HepG2 (cell line): ENCODE results near the gene BARX2. TPM values are rescaled to one million over a fixed set of nuclear protein-coding genes. Genes with fewer than 3 reads are reported as not detected.

Experiments
- ATAC-seq: fragments of 200-7000 bp; cut with Tn5 transposase; 3 replicates; pipeline ENCODE4 v1.9.1; 2020; ENCODE audit warnings: mild to moderate bottlenecking, moderate library complexity
- BruUV-seq: library from RNA; stranded (reverse); fragments of 400-500 nt; replicated peaks from 2 replicates; lab custom pipeline; 2021; lab: Mats Ljungman, UMichigan
- CTCF ChIA-PET: fragments of 300-600 bp; formaldehyde crosslinking; extraction: SDS; loops from one replicate; lab custom pipeline; 2021; ENCODE audit warnings: low total read pairs, inconsistent platforms, low intra/inter-chr PET ratio; lab: Yijun Ruan, JAX
- POLR2A ChIA-PET: fragments of 350-600 bp; sonication (Branson Sonifier 250); formaldehyde crosslinking; loops from one replicate; lab custom pipeline; 2020; ENCODE audit warnings: antibody characterized with exemption, inconsistent platforms; lab: Yijun Ruan, JAX
- DNase-seq: peaks from one replicate; pipeline ENCODE4 v3.0.0-alpha.2; 2015; ENCODE audit warnings: low spot score
- FAIRE-seq: peaks from 3 replicates; lab custom pipeline; 2011; peaks lifted over from hg19 to GRCh38; lab: Jason Lieb, UNC
- H2AFZ ChIP-seq: one replicate; pipeline ENCODE4 v1.6.1; 2011; ENCODE audit warnings: low read length, inconsistent platforms
- H3K27ac ChIP-seq: fragments of 300-600 bp; 3 replicates; pipeline ENCODE4 v1.8.0; 2011; ENCODE audit warnings: mixed run types, mild to moderate bottlenecking, mixed read lengths, low read length, inconsistent platforms; ENCODE audit not compliant: insufficient read depth; ENCODE audit errors: extremely low read length
- H3K27me3 ChIP-seq, 2 experiments: fragments of 200-600 bp in 1 of 2; 2 replicates in 1 of 2; 3 replicates in 1 of 2; pipeline versions ENCODE4 v1.6.0 to v1.8.0; 2011; ENCODE audit warnings: low read length in 2 of 2, mild to moderate bottlenecking in 2 of 2, moderate library complexity in 2 of 2, inconsistent platforms in 1 of 2; ENCODE audit not compliant: insufficient read depth in 2 of 2, control insufficient read depth in 1 of 2
- H3K36me3 ChIP-seq, 2 experiments: fragments of 200-600 bp in 1 of 2; replicated peaks in 1 of 2; 2 replicates in 1 of 2; 3 replicates in 1 of 2; pipeline versions ENCODE4 v1.5.1 to v1.8.0; 2011; ENCODE audit warnings: low read length in 2 of 2, inconsistent platforms in 1 of 2; ENCODE audit not compliant: insufficient read depth in 2 of 2, control insufficient read depth in 1 of 2
- H3K4me1 ChIP-seq: 2 replicates; pipeline ENCODE4 v1.5.1; 2012; ENCODE audit warnings: low read length, inconsistent platforms; ENCODE audit not compliant: insufficient read depth
- H3K4me2 ChIP-seq: 2 replicates; pipeline ENCODE4 v1.6.0; 2011; ENCODE audit warnings: low read depth, low read length, inconsistent platforms
- H3K4me3 ChIP-seq, 3 experiments: fragments of 200-600 bp in 1 of 3; sonication (generic), shearing (Covaris generic) in 1 of 3; replicated peaks in 1 of 3; 2 replicates each; pipeline ENCODE4 v1.5.1; 2011 to 2016; ENCODE audit warnings: low read length in 3 of 3, inconsistent platforms in 2 of 3, low read depth in 2 of 3, mild to moderate bottlenecking in 2 of 3, control low read depth in 1 of 3, mixed read lengths in 1 of 3; ENCODE audit not compliant: insufficient read depth in 1 of 3
- H3K79me2 ChIP-seq: one replicate; pipeline ENCODE4 v1.6.1; 2011; ENCODE audit warnings: low read length, inconsistent platforms; ENCODE audit not compliant: insufficient read depth
- H3K9ac ChIP-seq: 2 replicates; pipeline ENCODE4 v1.6.0; 2011; ENCODE audit warnings: mild to moderate bottlenecking, low read depth, low read length, inconsistent platforms; ENCODE audit not compliant: insufficient read depth
- H3K9me3 ChIP-seq: 2 replicates; pipeline ENCODE4 v1.5.1; 2012; ENCODE audit warnings: mild to moderate bottlenecking, low read length
- H4K20me1 ChIP-seq: 2 replicates; pipeline ENCODE4 v1.6.0; 2011; ENCODE audit warnings: inconsistent platforms, mild to moderate bottlenecking, low read length, moderate library complexity; ENCODE audit not compliant: insufficient read depth
- AKAP8 ChIP-seq: sonication (generic); formaldehyde crosslinking; IDR thresholded peaks from 2 replicates; pipeline ENCODE4 v1.5.1; 2020; ENCODE audit warnings: mild to moderate bottlenecking, missing genetic modification reagents
- CTCF ChIP-seq: sonication (generic); formaldehyde crosslinking; IDR thresholded peaks from 2 replicates; pipeline ENCODE4 v1.5.0; 2020; ENCODE audit warnings: mild to moderate bottlenecking, missing genetic modification reagents, moderate library complexity
- FOSL2 ChIP-seq: sonication (generic); formaldehyde crosslinking; IDR thresholded peaks from 2 replicates; pipeline ENCODE4 v1.4.0; 2020; ENCODE audit warnings: missing genetic modification reagents
- FOXA1 ChIP-seq, 2 experiments: fragments of 450-650 bp in 1 of 2; sonication (generic) in 1 of 2; formaldehyde crosslinking in 1 of 2; IDR thresholded peaks; 2 replicates each; pipeline versions ENCODE4 v1.4.0 to v1.6.1; 2016 to 2020; ENCODE audit warnings: missing genetic modification reagents in 1 of 2
- HDAC2 ChIP-seq: sonication (generic); formaldehyde crosslinking; IDR thresholded peaks from 2 replicates; pipeline ENCODE4 v1.4.0; 2020; ENCODE audit warnings: missing genetic modification reagents
- KLF15 ChIP-seq: sonication (generic); formaldehyde crosslinking; IDR thresholded peaks from 2 replicates; pipeline ENCODE4 v1.8.1; 2023; ENCODE audit warnings: borderline replicate concordance, mild to moderate bottlenecking, inconsistent platforms, missing genetic modification reagents, mixed read lengths
- MAX ChIP-seq: IDR thresholded peaks from 2 replicates; pipeline ENCODE4 v1.6.1; 2012; ENCODE audit warnings: inconsistent platforms
- NR1H2 ChIP-seq: sonication (generic); formaldehyde crosslinking; IDR thresholded peaks from 2 replicates; pipeline ENCODE4 v1.8.1; 2022; ENCODE audit warnings: low read depth, missing genetic modification reagents, borderline replicate concordance
- PBX2 ChIP-seq: IDR thresholded peaks from 2 replicates; pipeline ENCODE4 v1.6.1; 2016; ENCODE audit warnings: control low read depth
- PBX3 ChIP-seq: sonication (generic); formaldehyde crosslinking; IDR thresholded peaks from 2 replicates; pipeline ENCODE4 v1.8.1; 2023; ENCODE audit warnings: missing genetic modification reagents, inconsistent platforms, borderline replicate concordance
- SALL1 ChIP-seq: sonication (generic); formaldehyde crosslinking; IDR thresholded peaks from 2 replicates; pipeline ENCODE4 v1.8.0; 2022; ENCODE audit warnings: mild to moderate bottlenecking, missing genetic modification reagents
- SAP130 ChIP-seq: IDR thresholded peaks from 2 replicates; pipeline ENCODE4 v1.6.1; 2016; ENCODE audit warnings: low read depth
- SMAD1 ChIP-seq: sonication (generic); formaldehyde crosslinking; IDR thresholded peaks from 2 replicates; pipeline ENCODE4 v1.4.0; 2020; ENCODE audit warnings: missing genetic modification reagents, low read depth, mild to moderate bottlenecking, borderline replicate concordance
- SMC3 ChIP-seq: IDR thresholded peaks from 2 replicates; pipeline ENCODE4 v1.6.1; 2011; ENCODE audit warnings: low read length, improper control_type of control experiment
- SOX13 ChIP-seq, 3 experiments: fragments of 450-650 bp in 1 of 3; sonication (generic) in 1 of 3; formaldehyde crosslinking in 1 of 3; IDR thresholded peaks in 2 of 3; conservative IDR thresholded peaks in 1 of 3; 2 replicates each; pipeline versions ENCODE4 v1.5.0 to v1.6.1; 2016 to 2020; ENCODE audit warnings: antibody characterized with exemption in 1 of 3, mild to moderate bottlenecking in 1 of 3, missing compliant biosample characterization in 1 of 3, missing genetic modification reagents in 1 of 3, moderate library complexity in 1 of 3
- SOX6 ChIP-seq, 2 experiments: fragments of 450-650 bp in 1 of 2; sonication (generic) in 1 of 2; formaldehyde crosslinking in 1 of 2; IDR thresholded peaks; 2 replicates each; pipeline versions ENCODE4 v1.4.0 to v1.6.1; 2017 to 2020; ENCODE audit warnings: antibody characterized with exemption in 1 of 2, mild to moderate bottlenecking in 1 of 2, missing genetic modification reagents in 1 of 2
- TOPORS ChIP-seq: sonication (generic); formaldehyde crosslinking; IDR thresholded peaks from 2 replicates; pipeline ENCODE4 v1.8.0; 2023; ENCODE audit warnings: mild to moderate bottlenecking, missing genetic modification reagents
- XRCC5 ChIP-seq: fragments of 200-400 bp; formaldehyde crosslinking; optimal IDR thresholded peaks from 2 replicates; pipeline ENCODE3; 2017; ENCODE audit warnings: mild to moderate bottlenecking, low read length
- ZBTB20 ChIP-seq: sonication (generic); formaldehyde crosslinking; IDR thresholded peaks from 2 replicates; pipeline ENCODE4 v1.8.1; 2023; ENCODE audit warnings: missing genetic modification reagents, low read depth, mild to moderate bottlenecking, borderline replicate concordance
- ZBTB3 ChIP-seq: sonication (generic); formaldehyde crosslinking; IDR thresholded peaks from 2 replicates; pipeline ENCODE4 v1.4.0; 2020; ENCODE audit warnings: low read depth, mild to moderate bottlenecking, moderate library complexity, missing genetic modification reagents, borderline replicate concordance
- WGBS: methylation state at CpG from one replicate; pipeline ENCODE4 v1.1.6; 2017; ENCODE audit warnings: low lambda C conversion rate; 5-methylcytosine and 5-hydroxymethylcytosine counted together
- in situ Hi-C: cut with HindIII; loops from 2 replicates; pipeline ENCODE4 v1.10.0; 2017; ENCODE audit warnings: low pct_unique_long_range_greater_than_20kb; ENCODE audit not compliant: extremely low pct_ligation_motif_present
- intact Hi-C: fragments of 100-400 bp; cut with micrococcal nuclease; formaldehyde crosslinking; loops from one replicate; pipeline ENCODE4 v1.10.0; 2022; ENCODE audit not compliant: unreplicated experiment
- polyA plus RNA-seq, 8 experiments: library from polyadenylated mRNA; depleted of rRNA in 3 of 8; stranded (reverse) in 7 of 8; unstranded in 1 of 8; fragments of >200 nt; fragmentation: Illumina TruSeq in 4 of 8; extraction: Trizol in 4 of 8; gene quantifications; 2 replicates each; pipeline versions ENCODE4 v1.2.1 to v1.2.3, GENCODE V29; 2011 to 2016; ENCODE audit warnings: low read depth in 4 of 8, missing spikeins in 1 of 8, mixed read lengths in 1 of 8; ENCODE audit not compliant: insufficient read depth in 1 of 8
- total RNA-seq, 5 experiments: library from RNA; depleted of rRNA; stranded (reverse); fragments of >200 nt; fragmentation: Illumina TruSeq; extraction: Trizol; gene quantifications; 2 replicates each; pipeline ENCODE4 v1.2.3, GENCODE V29; 2016; ENCODE audit warnings: low read depth in 1 of 5

BARX2 gene
- total and polyA plus RNA-seq, 2 of the 13 experiments (the other 11 are each of a cell fraction or from before 2014, with no cell fraction given): not detected

- Histone ChIP-seq H3K4me2 (peak overlapping the region; percentile 34; the same call in 1 of the 2 replicates), H3K9me3 (no peaks in the 10 kb centered on the region)
- no TSS peak for BruUV-seq
- TF ChIP-seq CTCF (CRISPR knock-in tag): peak; percentile 96
- TF ChIP-seq SALL1 (CRISPR knock-in tag): peak; percentile 76
- TF ChIP-seq PBX3 (CRISPR knock-in tag): no peak
- no peak for TF ChIP-seq FOXA1 (IDR thresholded peaks at IDR 0.05)
- TF ChIP-seq FOXA1 (CRISPR knock-in tag; IDR thresholded peaks at IDR 0.05): 0 out of 2 replicates have a peak, but pooled peaks have one; percentile 30
- TF ChIP-seq MAX: peak; percentile 19; the same call in 1 of the 2 replicates
- 0 out of 2 replicates have a peak, but pooled peaks have one; percentile 34 for TF ChIP-seq TOPORS (CRISPR knock-in tag)
- TF ChIP-seq HDAC2: peak; percentile 32; the same call in 1 of the 2 replicates
- 0 out of 2 replicates have a peak, but pooled peaks have one; percentile 40 for TF ChIP-seq ZBTB20
- no peak for TF ChIP-seq KLF15
- TF ChIP-seq FOSL2 (CRISPR knock-in tag): peak; percentile 47
- no peak for TF ChIP-seq SOX13 (IDR thresholded peaks at IDR 0.05)
- TF ChIP-seq SOX13 (CRISPR knock-in tag; conservative IDR thresholded peaks at IDR 0.05 in 1 of 2, IDR thresholded peaks at IDR 0.05 in 1 of 2): 0 out of 4 replicates have a peak, but pooled peaks of 1 of the 2 experiments have one; percentile 26
- no peak for TF ChIP-seq PBX2 (CRISPR knock-in tag)
- TF ChIP-seq SMC3: peak; percentile 99
- peak; percentile 47 for TF ChIP-seq XRCC5
- TF ChIP-seq SOX6 (IDR thresholded peaks at IDR 0.05): no peak
- peak; percentile 41; the same call in 1 of the 2 replicates for TF ChIP-seq SOX6 (CRISPR knock-in tag; IDR thresholded peaks at IDR 0.05)
- no peak for TF ChIP-seq AKAP8 (CRISPR knock-in tag)
- TF ChIP-seq NR1H2 (CRISPR knock-in tag): no peak
- peak; percentile 32; the same call in 1 of the 2 replicates for TF ChIP-seq SAP130
- TF ChIP-seq SMAD1 (CRISPR knock-in tag): no peak
- no peak for TF ChIP-seq ZBTB3
These were observed 43.8 kb upstream of the BARX2 start for GRCh38 chr11:129331871-129332274.

More at GRCh38 chr11:129331871-129332274, 43.8 kb upstream of the BARX2 start:
- H3K4me1 ChIP-seq: peaks cover 14% of the 10 kb centered on the region
- intact Hi-C loops (loop anchor here (1.0 kb wide), 3 partner anchors 53 to 215 kb away; no protein-coding TSS in a partner anchor), in situ Hi-C loops (loop anchor here (5.0 kb wide), 2 partner anchors 105 to 215 kb away; no protein-coding TSS in a partner anchor)
- peak overlapping the region in 1 of 3 experiments; percentile 32; a peak in 2 of 6 replicates for H3K4me3 ChIP-seq
- FAIRE-seq (peak; percentile 80), ATAC-seq (peak; percentile 96), DNase-seq (peak; percentile 73)
- no peaks in the 10 kb centered on the region for H3K36me3 ChIP-seq
- no peaks in the 10 kb centered on the region for H4K20me1 ChIP-seq
- H3K79me2 ChIP-seq: no peaks in the 10 kb centered on the region
- ChIA-PET CTCF (interaction anchor here (0.8 to 5.4 kb wide), 4 partner anchors 17 to 376 kb away, joined by 3 to 65 read pairs (median 10); no protein-coding TSS in a partner anchor), POLR2A (no interaction called here)
- no peaks in the 10 kb centered on the region; a peak in 1 of 5 replicates for H3K27me3 ChIP-seq
- WGBS: 4% methylated on average over 11 of the region's 11 CpGs
- no peak overlapping the region for H3K9ac ChIP-seq
- H3K27ac ChIP-seq: no peak overlapping the region
- H2AFZ ChIP-seq: no peak overlapping the region
